OCI-LY1 (cell line): Measurements from ENCODE around the gene CELA2B.

Experiments used
- EZH2 ChIP-seq: fragments of 200-600 bp; sonication (generic), shearing (Covaris generic); IDR thresholded peaks from 2 replicates; pipeline ENCODE4 v1.8.0; 2017; ENCODE audit warnings: borderline replicate concordance, mixed run types, mild to moderate bottlenecking, antibody characterized with exemption, low read length, moderate library complexity, mixed read lengths
- TF ChIP-seq, protein P1 (sequence below): fragments of 200-600 bp; sonication (generic), shearing (Covaris generic); IDR thresholded peaks from 2 replicates; pipeline ENCODE4 v1.5.1; 2017; ENCODE audit warnings: mild to moderate bottlenecking, antibody characterized with exemption, low read length, moderate library complexity, mixed read lengths

DNA sequence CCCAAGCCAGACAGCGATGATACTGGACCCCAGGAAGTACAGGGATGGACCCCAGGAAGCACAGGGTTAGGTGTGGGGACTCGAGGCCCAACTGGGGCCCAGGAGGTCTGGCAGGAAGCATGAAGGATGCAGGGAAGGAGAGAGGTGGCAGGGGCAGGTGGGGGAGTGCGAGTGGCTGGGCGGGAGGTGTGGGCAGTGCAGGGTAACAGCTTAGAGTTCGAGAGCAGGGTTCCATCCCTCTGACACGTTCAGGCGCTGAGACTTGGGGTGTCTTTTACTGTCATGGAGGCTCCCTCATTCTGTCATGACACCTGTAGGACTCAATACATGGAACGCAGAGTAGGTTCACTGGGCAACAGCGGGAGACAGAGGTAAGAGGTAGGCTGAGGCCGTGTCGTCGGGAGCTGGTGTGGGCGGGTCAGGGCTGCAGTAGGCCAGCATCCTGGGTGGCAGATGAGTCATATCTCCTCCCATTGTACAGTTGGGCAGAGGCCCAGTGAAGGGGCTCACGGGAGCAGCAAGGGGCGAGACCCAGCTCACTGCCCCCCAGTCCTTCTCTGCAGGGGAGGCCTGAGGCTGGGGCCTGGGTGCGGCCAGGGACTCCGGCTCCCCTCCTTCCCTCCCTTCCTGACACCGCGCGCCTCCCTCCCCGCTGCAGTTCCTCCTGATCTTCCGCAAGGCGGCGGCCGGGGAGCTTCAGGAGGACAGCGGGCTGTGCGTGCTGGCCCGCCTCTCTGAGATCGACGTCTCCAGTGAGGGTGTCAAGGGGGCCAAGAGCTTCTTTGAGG is 49.2 kb upstream of the CELA2B start:
- TF ChIP-seq EZH2, result no peak
- TF ChIP-seq, protein P1, sequence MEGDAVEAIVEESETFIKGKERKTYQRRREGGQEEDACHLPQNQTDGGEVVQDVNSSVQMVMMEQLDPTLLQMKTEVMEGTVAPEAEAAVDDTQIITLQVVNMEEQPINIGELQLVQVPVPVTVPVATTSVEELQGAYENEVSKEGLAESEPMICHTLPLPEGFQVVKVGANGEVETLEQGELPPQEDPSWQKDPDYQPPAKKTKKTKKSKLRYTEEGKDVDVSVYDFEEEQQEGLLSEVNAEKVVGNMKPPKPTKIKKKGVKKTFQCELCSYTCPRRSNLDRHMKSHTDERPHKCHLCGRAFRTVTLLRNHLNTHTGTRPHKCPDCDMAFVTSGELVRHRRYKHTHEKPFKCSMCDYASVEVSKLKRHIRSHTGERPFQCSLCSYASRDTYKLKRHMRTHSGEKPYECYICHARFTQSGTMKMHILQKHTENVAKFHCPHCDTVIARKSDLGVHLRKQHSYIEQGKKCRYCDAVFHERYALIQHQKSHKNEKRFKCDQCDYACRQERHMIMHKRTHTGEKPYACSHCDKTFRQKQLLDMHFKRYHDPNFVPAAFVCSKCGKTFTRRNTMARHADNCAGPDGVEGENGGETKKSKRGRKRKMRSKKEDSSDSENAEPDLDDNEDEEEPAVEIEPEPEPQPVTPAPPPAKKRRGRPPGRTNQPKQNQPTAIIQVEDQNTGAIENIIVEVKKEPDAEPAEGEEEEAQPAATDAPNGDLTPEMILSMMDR, result no peak
